GM18861 (cell line): ENCODE data around the gene DDX20.
"Not testable (repeated sequence)": the region's sequence is repeated elsewhere in the genome, so short reads cannot be mapped to it uniquely, and the experiment has no call there.

Experiments used
- ATAC-seq: cut with Tn5 transposase; IDR thresholded peaks from one replicate; pipeline ENCODE4 v1.9.1; 2021; ENCODE audit not compliant: unreplicated experiment

DDX20 gene

DNA sequence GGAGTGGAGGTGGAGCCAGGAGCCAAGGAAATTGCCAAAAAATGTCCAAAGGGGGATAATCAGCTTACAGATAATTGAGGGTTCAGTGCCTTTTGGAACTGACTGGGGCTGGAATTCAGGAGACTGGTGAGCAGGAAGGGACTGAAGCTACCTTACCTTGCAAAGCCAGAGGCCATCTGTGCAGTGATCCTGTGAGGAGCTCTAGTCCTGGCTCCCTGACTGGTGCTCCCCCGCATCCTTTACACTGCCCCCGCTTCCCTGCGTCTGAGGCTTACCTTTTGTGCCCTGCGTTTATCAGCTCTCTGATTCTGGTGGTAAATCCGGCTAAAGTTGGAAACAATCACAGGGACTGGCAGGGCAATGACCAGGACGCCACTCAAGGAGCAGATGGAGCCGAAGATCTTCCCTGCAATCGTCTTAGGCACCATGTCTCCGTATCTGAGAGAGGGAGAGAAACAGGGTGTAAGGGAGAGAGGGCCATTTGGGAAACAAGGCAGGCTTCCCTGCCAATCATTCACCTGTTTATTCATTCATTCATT, 31.0 kb downstream of the DDX20 start:
- ATAC-seq = no peak

DNA sequence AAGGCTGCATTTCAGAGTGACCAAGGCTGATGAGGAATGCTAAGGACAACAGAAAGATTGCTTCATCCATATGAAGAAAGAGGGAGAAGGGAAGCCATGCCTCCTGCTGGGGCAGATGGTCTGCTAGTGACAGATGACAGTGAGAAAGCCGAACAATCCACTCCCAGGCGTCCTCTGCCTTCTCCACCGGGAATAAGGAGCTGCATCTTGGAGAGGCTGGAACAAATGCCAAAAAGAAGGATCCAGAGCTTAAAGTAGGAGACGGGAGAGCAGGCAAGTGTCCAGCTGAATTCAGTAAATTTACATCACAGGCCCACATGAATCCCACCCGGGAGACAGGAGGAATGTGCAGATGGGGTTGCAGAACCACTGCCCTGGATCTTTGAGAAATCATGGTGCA, 33.4 kb downstream of the DDX20 start:
- ATAC-seq = no peak

DNA sequence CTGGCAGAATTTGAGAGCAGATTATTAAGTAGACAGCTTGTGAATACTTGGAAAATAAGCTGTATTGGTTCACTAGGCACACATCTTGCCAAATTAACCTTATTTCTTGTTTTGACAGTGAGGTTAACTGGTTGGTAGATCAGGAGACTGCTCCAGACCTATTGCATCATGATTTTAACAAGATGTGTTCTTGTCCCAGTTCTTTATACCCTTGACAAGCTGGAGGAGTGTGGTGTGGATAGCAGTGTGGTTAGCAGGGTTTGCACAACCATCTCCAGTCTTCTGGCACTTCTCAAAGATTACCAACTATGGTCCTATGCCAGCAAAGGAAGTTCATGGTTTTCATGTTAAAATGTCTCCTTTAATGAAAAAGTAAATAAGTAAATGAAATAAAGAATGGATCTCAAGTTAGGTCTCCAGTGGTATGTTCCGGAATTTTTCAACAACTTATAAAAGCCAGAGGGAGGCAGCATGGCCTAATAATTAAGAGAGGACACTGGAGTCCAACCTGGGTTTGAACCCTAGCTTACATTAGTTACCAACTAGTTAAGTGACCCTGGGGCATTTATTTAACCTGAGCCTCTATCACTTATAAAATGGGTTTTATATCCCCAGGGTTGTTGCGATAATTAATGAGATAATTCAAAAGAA, 34.1 kb downstream of the DDX20 start:
- ATAC-seq = no peak

DNA sequence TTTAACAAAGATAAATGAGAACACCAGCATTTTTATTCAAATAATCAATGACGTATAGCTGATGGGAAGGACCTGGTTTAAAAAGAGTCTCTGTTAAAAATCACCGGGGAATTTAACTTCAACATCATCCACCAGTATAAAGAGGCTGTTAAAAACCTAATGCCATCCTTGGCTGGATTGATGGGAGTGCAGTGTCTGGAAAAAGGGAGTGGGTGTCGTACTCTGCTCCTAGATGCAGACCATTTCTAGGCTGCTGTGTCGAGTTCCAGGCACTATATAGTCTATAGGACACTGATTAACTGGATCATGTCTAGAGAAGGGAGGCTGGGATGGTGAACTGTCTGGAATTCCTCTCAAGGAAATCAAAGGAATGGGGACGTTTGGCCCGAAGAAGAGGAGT, 36.1 kb downstream of the DDX20 start:
- ATAC-seq = no peak

DNA sequence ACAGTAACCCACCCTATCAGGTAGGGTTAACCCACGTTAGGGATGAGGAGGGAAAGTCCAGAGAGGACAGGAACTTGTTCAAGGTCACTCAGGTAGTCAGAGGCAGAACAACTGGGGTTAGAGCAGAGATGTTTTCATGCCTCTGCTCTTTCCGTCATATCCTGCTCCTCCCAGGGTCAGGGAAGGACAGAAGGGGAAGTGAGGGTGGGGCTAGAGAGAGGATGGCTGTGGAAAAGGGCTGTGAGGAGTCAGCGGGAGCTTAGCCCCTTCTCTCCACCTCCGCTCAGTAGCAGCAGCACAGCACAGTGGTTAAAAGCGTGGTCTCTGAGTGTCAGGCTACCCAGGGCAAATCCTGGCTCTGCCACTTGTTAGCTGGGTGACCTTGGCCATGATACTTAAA, 36.5 kb downstream of the DDX20 start:
- ATAC-seq = no peak

DNA sequence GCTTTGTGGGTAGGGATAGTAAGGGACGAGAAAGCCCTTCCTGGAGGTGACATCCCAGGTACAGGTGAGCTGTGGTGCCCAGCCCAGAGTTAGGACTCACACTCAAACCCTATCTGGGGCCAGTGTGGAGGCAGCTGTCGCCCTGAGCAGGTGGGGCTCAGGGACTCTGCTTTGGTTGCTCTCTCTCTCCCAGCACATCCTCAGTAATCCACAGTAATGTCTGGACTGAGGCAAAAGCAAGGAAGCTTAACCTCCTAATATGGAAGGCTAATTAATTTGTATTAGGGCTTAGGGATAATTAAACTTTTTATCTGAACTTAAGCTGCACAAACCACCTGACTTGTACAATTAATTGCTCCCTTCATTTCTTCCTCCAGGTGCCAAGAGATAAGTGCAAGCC, 38.2 kb downstream of the DDX20 start:
- no peak for ATAC-seq

DNA sequence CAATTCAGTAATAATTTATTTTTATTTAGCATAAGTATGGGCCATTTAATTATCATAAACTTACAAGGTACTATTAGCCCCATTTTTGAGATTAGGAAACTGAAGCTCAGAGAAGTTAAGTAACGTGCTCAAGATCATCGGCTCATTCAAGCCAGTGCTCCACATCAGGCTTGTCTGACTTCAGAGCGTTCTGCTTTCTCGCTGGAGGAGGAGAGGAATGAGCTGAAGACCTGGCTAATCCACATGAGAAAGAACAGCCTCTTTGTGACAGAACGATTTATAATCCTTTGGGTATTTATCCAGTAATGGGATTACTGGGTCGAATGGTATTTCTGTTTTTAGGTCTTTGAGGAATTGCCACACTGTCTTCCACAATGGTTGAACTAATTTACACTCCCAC, 39.7 kb downstream of the DDX20 start:
- no peak for ATAC-seq

DNA sequence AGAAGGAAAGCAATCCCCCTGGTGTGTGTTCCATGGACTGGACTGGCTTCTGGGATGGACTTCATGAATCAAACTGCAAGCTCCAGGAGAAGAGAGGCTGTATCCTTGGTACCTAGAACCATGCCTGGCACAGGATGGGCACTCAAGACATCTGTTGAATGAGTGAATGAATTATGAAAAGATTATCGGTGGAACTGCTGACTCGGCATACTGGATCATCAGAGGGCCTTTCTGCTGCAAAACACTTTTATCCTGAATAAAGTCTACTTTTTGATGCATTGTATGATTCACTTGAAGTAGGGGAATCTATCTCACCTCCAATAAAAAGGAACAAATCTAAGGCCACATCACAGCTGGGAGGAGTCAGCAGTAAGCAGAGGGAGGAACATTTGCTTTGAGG, 42.9 kb downstream of the DDX20 start:
- no peak for ATAC-seq

DNA sequence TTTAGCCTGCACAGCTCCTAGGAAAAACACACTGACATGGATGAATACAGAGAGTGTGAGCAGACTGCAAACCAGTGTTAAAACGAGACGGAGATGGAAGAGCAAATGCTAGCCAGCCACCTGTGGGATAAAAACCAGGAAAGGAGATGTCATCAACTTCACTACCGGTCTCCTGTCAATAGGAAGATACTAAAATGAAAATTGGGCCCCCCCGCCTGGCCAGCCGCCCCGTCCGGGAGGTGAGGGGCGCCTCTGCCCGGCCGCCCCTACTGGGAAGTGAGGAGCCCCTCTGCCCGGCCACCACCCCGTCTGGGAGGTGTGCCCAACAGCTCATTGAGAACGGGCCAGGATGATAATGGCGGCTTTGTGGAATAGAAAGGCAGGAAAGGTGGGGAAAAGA, 44.0 kb downstream of the DDX20 start:
- not testable (repeated sequence) for ATAC-seq

DNA sequence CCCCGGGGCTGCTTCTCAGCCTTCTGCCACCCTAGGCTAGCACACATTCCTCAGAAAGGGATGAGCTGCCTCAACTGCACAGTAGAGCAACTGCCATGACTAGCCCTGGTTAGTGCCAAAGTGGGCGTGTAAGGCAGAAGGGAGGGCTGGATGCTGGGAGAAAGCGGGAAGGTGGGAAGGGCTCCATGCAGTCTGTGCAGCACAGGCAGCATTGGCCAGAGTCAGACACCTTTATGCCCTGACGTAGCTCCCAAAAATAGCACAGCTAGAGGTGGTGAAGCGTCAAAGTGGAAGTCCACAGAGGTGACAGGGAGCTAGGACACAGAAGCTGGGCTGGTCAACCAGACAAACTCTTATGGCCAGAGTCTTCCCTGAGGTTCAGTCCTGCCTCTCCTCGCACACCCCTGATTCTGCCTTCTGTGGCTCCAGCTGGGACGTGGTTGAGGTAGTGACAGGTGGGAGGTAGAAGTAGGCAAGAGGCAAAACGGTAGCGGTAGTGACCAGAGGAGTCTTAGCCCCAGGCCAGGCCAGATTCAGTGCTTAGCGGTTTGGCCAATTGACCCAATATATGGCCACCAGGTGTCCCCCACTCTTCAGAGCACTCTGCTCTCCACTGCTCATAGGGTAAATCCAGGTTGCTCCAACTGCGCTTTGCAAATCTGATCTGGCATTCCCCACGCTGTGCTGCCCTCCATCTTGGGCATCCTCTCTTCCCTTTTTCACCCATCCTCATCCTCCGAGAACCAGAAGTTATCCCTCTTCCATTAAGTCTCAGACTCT, 45.6 kb downstream of the DDX20 start:
- no peak for ATAC-seq

DNA sequence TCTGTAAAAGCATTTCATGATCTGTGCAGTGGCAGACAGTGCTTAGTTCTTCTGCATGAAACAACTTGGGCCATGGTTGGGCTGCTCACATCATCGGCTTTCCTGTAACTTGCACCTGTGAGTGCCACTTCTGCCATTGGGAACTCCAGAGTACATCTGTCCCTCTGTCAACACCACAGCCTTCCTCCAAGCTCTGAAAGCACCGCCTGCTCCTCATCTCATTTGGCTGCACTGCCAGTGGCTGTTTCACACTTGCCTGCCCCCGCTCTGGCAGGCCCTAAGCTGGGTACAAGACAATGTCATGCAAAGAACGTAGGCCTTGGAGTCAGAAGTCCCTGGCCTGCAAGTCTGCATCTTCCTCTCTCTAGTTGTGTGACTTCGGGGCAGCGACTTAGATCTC, 46.4 kb downstream of the DDX20 start:
- no peak for ATAC-seq

DNA sequence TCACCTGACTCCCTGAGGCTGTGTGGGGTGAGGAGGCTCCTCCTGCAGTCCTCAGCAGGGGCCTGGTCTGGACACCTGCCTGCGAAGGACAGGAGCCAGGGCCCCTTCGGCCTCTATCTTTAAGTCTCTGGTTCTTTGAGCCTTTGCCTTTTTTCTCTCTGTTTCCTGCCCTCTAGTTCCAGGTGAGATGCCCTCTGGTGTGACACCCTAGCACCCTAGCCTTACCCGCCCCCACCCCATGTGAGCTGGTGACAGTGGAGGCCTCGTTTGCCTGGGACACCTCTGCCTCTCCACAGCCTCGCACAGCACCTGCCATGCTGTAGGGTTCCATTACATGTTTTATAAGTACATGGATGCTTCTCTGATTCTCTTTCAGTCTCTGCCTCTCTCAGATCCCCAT, 47.3 kb downstream of the DDX20 start:
- no peak for ATAC-seq

DNA sequence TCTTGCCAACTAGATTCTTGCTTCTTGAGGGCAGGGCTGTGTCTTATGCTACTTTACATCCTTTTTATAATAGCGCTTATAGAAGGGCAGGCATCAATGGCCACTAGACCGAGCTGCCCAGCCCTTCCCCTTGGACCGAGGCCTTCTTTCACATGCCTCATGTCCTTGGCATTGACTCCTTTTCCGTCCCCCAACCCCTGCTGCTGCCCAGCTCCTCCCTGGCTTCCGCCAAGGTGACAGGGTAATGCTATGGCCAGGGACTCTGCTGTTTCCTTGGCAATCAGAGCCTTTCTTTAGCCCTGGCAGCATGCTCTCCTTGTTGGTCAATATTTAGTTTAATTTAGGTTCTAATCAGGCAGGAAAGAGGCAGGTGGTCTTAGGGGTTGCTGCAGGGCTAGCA, 48.2 kb downstream of the DDX20 start:
- no peak for ATAC-seq

DNA sequence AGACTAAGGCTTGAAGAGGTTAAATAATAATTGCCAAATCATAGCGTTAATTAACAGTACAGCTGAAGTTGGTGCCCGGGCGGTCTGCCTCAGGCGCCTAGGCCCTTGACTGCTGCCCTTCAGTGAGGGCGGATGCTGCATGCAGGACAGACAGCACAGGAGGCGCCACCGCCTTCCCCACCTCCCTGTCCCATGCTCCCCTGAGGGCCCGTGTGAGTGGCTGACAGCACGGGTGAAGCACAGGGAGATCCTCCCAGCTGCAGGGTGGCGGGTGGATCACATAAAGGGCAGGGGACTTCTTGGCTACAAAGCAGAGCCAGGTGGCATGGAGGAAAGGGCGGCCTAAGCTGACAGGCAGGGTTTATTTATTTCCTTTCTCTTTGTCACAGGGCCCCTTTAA, 49.1 kb downstream of the DDX20 start:
- no peak for ATAC-seq

DNA sequence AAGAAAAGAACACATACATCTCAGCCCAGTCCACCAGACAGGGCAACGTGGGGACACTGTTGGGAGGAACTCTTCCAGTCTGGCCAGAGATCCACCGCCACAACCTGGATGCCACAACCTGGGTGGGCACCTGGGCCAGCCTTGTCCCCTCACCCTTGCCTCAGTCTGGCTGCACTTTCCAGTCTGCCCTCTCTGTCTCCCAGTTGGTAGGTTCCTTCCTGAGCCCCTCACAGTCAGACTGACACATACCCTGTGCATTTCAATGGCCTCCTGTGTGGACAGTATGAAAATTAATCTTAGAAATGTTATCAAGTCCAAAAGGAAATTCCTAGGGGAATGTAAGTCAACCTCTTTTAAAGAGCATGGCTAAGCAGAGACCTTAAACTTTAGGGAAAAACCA, 49.5 kb downstream of the DDX20 start:
- no peak for ATAC-seq

DNA sequence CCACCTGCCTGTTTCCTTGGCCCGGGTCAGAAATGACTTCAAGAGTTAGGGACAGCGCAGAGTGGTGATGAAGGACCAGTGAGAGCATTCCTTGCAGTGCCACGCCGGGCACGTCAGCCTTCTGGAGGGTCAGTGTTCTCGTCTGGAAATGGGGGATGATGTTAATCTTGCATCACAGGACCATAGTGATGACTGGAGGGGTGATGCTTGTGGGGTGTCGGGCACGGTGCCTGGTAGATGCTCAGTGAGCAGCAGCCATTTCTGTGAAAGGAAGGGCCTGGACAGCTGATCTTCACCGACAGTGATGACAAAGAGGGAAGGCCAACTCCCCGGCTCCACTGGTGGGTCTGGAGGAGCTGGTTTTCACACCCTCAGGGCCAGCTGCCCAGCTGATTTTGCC, 56.2 kb downstream of the DDX20 start:
- no peak for ATAC-seq

DNA sequence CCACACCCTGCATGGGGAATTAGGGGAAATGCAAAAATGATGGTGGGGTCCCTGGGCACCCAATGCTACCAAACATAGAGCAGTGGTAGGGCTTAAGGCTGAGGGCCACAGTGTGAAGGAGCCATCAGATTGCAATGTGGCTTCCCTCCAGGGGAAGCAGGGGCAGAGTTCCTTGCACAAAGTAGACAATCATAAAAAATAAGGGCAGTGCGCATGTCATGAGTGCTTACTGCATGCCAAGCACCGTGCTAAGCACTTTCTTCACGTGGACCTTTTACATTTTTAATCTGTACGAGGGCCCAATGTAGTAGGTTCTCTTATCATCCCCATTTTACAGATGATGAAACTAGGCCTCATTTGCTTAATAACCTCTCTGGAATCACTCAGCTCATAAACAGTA, 56.6 kb downstream of the DDX20 start:
- ATAC-seq = no peak

DNA sequence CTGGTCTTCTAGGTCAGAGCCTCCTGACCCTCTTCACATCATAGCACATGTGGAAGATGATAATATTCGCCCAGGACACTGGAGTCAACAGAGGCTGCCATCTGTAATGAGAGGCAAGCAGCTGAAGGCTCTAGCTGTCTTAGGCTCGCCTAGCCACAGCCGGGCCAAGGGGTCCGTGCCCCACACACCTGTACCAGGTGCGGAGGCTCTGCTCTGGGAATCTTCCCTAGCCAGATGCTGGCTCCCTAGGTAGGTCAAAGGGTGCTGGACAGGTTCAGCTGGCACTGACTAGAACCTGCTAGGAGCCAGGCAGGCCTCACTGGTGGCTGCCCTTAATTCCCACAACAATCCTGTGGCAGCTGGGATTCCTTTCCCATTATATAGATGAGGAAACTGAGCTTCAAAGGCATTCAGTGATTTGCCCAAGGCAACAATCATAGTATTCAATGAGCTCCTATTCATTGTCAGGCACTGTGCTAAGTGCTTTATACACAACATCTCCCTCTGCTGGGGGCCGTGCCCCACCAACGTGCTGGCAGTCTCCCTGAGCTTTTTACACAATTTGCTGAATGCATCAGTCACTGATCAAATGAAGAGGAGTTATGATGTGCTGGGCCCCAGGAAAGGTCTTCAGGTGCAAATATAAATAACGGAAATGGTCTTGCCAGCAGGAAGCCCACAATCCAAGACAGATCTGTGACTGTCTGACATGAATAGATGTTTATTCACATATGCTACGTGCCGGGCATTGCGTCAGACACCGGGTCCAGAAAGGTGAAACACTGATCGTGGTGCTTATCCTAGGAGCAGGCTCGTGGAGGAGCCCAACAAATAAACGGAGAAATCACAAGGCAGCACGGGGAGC, 58.0 kb downstream of the DDX20 start:
- no peak for ATAC-seq

DNA sequence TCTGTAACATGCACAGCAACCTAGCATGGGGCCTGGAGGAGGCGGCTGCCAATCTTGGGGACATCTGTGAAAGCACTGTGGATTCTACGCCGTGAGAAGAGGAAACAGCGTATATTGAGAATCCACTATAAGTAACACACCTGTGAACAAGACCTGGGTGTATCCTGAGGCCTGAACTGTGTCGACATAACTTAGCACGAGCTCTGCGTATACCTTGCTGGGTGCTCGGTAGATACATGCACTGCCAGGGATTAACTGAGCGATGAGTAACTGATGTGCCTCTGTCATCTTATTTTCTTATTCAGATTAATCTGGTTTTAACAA, 58.6 kb downstream of the DDX20 start:
- no peak for ATAC-seq

DNA sequence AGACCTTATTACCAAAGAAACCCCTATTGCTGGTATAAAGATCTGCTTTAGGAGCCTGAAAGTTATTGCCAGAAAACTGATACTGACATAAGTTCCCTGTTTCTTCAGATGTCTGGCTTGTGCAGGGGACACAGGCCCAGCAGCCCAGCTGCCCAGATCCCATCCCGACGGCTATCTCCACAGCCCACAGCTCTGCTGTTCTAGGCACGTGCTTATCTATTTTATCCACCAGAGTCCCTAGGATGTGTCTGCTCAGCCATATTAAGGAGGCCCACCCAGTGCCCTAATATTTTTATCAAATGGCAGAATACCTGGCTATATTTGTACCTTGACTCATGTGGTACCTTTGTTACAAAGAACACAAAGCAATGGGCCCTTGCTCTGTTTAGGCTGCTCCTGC, 58.9 kb downstream of the DDX20 start:
- ATAC-seq = no peak
